ENCODE results near the gene ATXN1. TPM values are rescaled to one million over a fixed set of nuclear protein-coding genes. Genes with fewer than 3 reads are reported as not detected.

Gene ATXN1
- total and polyA plus RNA-seq, 2 of the 13 experiments (the other 11 are each of a cell fraction or from before 2014, with no cell fraction given) = 20.7 to 39.5 TPM

GRCh38 chr6:16273256-16273655, 488.0 kb downstream of the ATXN1 start:
- WGBS (ENCODE audit: low lambda C conversion rate) = 0% methylated on average over 1 of the region's 1 CpG
- Histone ChIP-seq H3K27ac (ENCODE audit: extremely low read length, insufficient read depth, low read length) (no peak overlapping the region), H3K4me2 (ENCODE audit: low read depth, low read length) (no peak overlapping the region), H3K27me3 (ENCODE audit: control insufficient read depth in 1 of 2, insufficient read depth in 2 of 2, low read length in 2 of 2) (peaks cover 2 to 10% of the 10 kb centered on the region in 2 experiments; a peak in 4 of 5 replicates), H3K4me1 (ENCODE audit: insufficient read depth, low read length) (peaks cover 14% of the 10 kb centered on the region), H3K79me2 (ENCODE audit: insufficient read depth, low read length) (no peaks in the 10 kb centered on the region), H3K4me3 (replicated peaks in 1 of 3; ENCODE audit: insufficient read depth in 1 of 3, low read depth in 2 of 3, low read length in 3 of 3) (no peak overlapping the region), H4K20me1 (ENCODE audit: insufficient read depth, low read length) (no peaks in the 10 kb centered on the region), H3K36me3 (replicated peaks in 1 of 2; ENCODE audit: control insufficient read depth in 1 of 2, insufficient read depth in 2 of 2, low read length in 2 of 2) (no peaks in the 10 kb centered on the region), H2AFZ (ENCODE audit: low read length) (no peak overlapping the region), H3K9ac (ENCODE audit: insufficient read depth, low read depth, low read length) (no peak overlapping the region), H3K9me3 (ENCODE audit: low read length) (no peaks in the 10 kb centered on the region)
- no peak for ATAC-seq
- ChIA-PET CTCF (ENCODE audit: low intra/inter-chr PET ratio, low total read pairs) (no interaction called here), POLR2A (no interaction called here)
- in situ Hi-C loops (cut with HindIII; ENCODE audit: extremely low pct_ligation_motif_present, low pct_unique_long_range_greater_than_20kb) (no loop called here), intact Hi-C loops (cut with micrococcal nuclease; ENCODE audit: unreplicated experiment) (no loop called here)
- no TSS peak for BruUV-seq (replicated peaks)
- DNase-seq (ENCODE audit: low spot score) = no peak
- FAIRE-seq = no peak
- TF ChIP-seq ZNF704 (CRISPR knock-in tag; IDR thresholded peaks at IDR 0.05; ENCODE audit: borderline replicate concordance) (no peak), MNT (IDR thresholded peaks at IDR 0.05) (peak; percentile 63; the same call in 1 of the 2 replicates)

GRCh38 chr6:16272201-16272600, 489.1 kb downstream of the ATXN1 start:
- no peaks in the 10 kb centered on the region for H3K9me3 ChIP-seq (ENCODE audit: low read length)
- intact Hi-C loops (cut with micrococcal nuclease; ENCODE audit: unreplicated experiment) (no loop called here), in situ Hi-C loops (cut with HindIII; ENCODE audit: extremely low pct_ligation_motif_present, low pct_unique_long_range_greater_than_20kb) (no loop called here)
- ChIA-PET POLR2A (no interaction called here), CTCF (ENCODE audit: low intra/inter-chr PET ratio, low total read pairs) (no interaction called here)
- no peaks in the 10 kb centered on the region for H4K20me1 ChIP-seq (ENCODE audit: insufficient read depth, low read length)
- BruUV-seq (replicated peaks) = no TSS peak
- no peaks in the 10 kb centered on the region for H3K79me2 ChIP-seq (ENCODE audit: insufficient read depth, low read length)
- H3K36me3 ChIP-seq (replicated peaks in 1 of 2; ENCODE audit: control insufficient read depth in 1 of 2, insufficient read depth in 2 of 2, low read length in 2 of 2) = no peaks in the 10 kb centered on the region
- ATAC-seq = no peak
- H3K4me3 ChIP-seq (replicated peaks in 1 of 3; ENCODE audit: insufficient read depth in 1 of 3, low read depth in 2 of 3, low read length in 3 of 3) = no peak overlapping the region
- WGBS (ENCODE audit: low lambda C conversion rate) = 3% methylated on average over 1 of the region's 1 CpG
- no peak overlapping the region for H3K27ac ChIP-seq (ENCODE audit: extremely low read length, insufficient read depth, low read length)
- DNase-seq (ENCODE audit: low spot score) = no peak
- no peak for FAIRE-seq
- H3K4me1 ChIP-seq (ENCODE audit: insufficient read depth, low read length) = 0 out of 2 replicates have a peak, but pooled peaks cover 3% of the 10 kb centered on the region
- no peak overlapping the region for H3K4me2 ChIP-seq (ENCODE audit: low read depth, low read length)
- H3K27me3 ChIP-seq (ENCODE audit: control insufficient read depth in 1 of 2, insufficient read depth in 2 of 2, low read length in 2 of 2) = peaks cover 0 to 9% of the 10 kb centered on the region in 2 experiments; a peak in 2 of 5 replicates
- H2AFZ ChIP-seq (ENCODE audit: low read length) = no peak overlapping the region
- no peak overlapping the region for H3K9ac ChIP-seq (ENCODE audit: insufficient read depth, low read depth, low read length)
- TF ChIP-seq ZNF121 (CRISPR knock-in tag; IDR thresholded peaks at IDR 0.05) (no peak), ZMYM4 (CRISPR knock-in tag; IDR thresholded peaks at IDR 0.05) (no peak), RERE (CRISPR knock-in tag; IDR thresholded peaks at IDR 0.05; ENCODE audit: low read depth) (no peak), TFDP1 (CRISPR knock-in tag; IDR thresholded peaks at IDR 0.05; ENCODE audit: borderline replicate concordance) (no peak), ELF3 (CRISPR knock-in tag; IDR thresholded peaks at IDR 0.05) (no peak), ZNF383 (CRISPR knock-in tag; IDR thresholded peaks at IDR 0.05; ENCODE audit: borderline replicate concordance) (no peak), PHF8 (CRISPR knock-in tag; IDR thresholded peaks at IDR 0.05) (no peak)
